Measurements from ENCODE around the gene ASIC5.

GRCh38 chr4:155853189-155853588, 12.9 kb downstream of the ASIC5 start:
- TF ChIP-seq CTCF (conservative IDR thresholded peaks at IDR 0.05; ENCODE audit: low read depth, low read length) (no peak), EZH2 (IDR thresholded peaks at IDR 0.05; ENCODE audit: borderline replicate concordance, low read depth, low read length, poor library complexity, severe bottlenecking) (no peak)

All from A673 (cell line).